HG03039 (cell line): ENCODE measurements around the gene JPT2.

Experiments used
- ATAC-seq: cut with Tn5 transposase; IDR thresholded peaks from one replicate; pipeline ENCODE4 v1.9.1; 2021; ENCODE audit warnings: mild to moderate bottlenecking, moderate library complexity; ENCODE audit not compliant: unreplicated experiment

The JPT2 gene, protein sequence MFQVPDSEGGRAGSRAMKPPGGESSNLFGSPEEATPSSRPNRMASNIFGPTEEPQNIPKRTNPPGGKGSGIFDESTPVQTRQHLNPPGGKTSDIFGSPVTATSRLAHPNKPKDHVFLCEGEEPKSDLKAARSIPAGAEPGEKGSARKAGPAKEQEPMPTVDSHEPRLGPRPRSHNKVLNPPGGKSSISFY

DNA sequence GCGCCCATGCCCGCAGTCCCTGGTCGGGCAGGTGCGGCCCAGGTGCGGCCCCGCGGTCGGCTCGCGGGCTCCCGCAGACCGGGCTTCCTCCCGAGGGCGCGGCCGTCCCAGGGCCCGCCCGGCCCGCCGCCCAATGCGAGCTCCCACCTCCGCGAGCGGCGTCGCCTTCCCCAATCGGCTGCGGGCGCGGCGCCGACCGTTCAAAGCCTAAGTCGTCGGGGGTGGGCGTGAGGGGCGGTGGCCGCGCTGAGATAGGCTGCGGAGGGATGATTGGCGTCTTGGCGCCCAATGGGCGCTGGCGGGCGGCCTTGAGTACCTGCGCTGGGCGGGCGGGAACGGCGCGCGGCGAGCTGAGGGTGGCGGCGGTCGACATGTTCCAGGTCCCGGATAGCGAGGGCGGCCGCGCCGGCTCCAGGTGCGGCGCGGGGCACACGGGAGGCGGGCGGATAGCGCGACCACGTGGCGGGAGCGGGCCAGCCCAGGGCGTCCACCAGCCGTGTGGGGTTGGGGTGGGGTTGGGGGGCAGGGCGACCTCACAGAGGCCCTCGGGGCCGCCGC, at the start of gene JPT2:
JPT2 (plus strand) TSS at position 338 of the 558 bp plus-strand sequence; CDS start at position 372, 34 bp downstream.
- ATAC-seq = peak; percentile 89

DNA sequence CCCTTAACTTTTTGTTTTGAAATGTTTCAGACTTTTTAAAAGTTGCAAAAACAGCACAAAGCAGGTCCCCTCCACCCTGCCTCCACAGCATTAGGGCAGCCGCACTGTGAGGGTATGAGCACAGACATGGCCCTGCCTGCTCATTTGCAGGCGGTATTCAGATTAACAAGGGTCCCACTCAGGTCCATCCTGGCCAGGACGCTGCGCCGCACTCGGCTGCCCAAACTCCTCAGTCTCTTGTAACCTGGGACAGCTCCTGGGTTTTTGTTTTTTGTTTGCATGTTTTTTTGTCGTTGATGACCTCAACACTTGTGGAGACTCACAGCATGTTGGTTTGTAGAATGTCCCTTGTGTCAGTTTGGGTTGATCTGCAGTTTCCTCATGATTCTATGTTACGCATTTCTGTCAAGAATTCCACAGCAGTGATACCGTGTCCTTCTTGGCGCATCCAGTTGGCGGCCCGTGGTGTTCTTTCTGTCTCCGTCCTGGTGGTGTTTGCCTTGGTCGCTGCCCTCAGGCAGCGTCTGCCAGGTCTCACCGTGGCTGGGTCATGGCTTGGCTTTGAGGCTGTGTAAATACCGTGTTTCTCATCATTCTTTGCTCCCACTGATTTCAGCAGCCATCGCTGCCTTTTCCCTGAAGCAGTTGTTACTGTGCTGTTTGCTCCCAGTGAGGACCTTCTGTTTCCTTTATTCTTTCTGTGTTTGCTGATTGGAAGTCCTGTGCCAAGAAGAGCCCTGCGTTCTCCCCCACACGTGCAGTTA, 47.4 kb upstream of the JPT2 start:
- ATAC-seq = no peak

DNA sequence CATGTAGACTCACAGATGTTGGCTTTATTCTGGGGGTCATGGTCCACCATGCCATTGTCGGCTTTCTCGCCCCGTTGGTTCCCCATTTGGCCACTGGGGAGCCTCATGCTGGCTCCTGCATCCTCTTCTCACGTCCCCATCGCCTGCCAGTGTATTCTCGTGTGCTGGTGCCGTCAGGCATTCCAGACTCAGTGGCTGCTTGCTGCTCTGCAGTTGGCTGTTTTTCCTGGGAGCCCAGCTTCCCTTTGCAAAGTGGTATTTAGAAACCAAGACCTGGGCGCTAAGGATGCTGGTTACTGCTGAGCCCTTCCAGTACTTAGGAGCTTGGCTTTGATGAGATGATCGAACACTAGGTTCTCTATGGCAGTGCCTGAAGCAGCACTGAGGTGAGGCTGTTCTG, 46.8 kb upstream of the JPT2 start:
- no peak for ATAC-seq

DNA sequence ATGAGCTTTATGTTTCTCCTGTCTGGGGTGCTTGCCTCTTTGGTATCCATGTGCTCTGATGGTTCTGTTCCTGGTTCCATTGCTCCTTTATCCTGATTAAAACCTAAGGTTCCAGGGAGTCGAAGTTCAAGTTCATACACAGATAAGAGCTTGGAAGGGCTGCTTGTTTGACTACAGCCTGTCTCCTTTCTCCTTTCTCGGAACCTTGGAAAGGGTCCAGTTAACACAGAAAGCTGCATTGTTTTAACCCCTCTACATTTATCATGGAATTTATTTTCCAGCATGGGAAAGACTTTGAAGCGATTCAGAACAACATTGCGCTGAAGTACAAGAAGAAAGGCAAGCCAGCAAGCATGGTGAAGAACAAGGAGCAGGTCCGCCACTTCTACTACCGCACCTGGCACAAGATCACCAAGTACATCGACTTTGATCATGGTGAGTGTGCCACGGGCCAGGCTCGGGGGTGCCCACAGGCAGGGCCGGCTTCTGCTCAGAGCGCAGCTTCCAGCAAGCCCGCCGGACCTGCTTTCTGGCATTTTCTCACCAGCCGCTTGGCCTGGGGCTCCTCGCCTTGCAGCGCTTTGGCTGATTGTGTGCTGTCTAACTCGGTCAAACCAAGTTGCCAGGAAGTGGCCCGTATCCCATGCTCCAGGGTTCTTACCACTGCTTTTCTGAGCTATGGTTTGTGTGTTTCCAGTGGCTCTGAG, 46.0 kb upstream of the JPT2 start:
- no peak for ATAC-seq

DNA sequence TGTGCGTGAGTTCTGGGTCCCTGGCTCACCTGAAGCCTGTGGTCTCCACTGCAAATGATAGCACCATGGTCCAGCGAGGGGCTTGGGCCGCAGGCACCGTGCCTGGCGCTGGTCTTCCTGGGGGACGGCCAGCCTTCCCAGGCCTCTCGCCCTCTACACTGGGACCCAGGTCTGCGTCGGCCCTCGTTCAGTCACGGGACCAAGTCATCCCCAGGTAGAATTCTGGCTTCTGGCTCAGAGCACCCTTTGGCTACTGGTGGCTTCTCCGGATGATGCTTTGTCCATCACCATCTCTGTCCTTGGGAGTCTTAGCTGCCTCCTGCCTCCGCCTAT, 45.5 kb upstream of the JPT2 start:
- ATAC-seq = no peak

DNA sequence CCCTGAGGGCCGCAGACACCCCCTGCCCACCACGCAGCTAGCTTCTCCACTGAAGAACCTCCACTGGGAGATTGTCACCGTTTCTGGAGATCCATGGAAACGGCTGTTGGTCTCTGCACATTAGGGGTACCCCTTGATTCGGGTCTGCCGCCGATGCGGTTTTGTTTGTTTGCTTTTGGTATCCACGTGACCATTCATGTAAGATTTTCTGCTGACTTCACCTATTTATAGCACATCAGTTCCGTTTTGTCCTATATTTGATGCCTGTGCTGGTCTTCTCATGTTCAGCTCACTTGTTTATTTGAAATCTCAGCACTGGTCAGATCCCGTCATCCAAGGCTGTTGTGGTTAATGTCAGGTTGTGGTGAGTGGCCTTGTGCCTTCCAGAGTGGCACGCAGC, 44.8 kb upstream of the JPT2 start:
- ATAC-seq = no peak

DNA sequence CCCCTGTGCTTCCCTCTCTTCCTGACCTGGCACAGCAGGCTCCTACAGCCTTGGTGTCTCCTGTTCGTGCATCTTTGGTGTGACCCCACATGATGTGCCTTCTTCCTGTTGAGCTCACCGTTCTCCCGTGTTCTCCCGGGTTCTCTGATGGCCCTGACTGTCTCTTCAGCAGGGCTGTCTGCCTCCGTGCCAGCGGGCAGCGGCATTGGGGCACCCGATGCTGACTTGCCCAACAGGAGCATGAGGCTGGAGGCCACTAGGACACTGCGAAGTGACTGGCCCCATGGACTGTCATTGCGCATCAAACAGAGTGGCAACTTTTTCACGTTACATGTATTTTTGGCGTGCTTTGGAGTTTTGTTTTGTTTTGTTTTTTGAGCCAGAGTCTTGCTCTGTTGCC, 43.5 kb upstream of the JPT2 start:
- ATAC-seq = no peak

DNA sequence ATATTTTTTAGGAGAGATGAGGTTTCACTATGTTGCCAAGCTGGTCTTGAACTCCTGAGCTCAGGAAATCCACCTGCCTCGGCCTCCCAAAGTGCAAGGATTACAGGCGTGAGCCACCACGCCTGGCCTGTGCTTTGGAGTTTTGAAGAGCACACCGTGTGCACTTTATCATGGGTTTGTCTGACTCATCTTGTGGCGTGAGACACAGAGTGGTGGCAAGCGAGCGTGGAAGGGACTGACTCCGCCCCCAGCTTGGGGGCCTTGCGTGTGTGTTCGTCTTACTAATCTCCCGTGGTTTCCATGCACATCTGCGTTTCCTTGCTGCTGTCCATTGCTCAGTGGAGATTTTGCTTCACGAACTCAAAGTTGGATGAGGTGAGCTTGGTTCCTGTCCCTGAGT, 43.0 kb upstream of the JPT2 start:
- ATAC-seq = no peak

DNA sequence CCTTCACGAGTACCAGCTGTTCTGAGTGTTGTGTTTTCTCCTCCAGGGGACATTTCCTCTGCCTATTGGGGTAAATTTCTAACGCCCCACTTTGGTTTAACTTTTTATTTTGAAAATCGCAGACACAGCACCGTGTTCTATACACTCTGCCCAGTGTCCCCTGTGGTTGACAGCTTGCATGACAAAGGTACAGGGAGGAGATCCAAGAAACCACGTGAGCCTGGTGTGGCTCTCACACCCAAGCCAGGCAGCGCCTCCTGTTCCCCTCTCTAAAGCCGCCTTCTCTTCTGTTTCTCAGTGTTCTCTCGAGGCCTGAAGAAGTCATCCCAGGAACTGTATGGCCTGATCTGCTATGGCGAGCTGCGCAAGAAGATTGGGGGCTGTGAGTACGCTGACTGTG, 40.6 kb upstream of the JPT2 start:
- no peak for ATAC-seq

DNA sequence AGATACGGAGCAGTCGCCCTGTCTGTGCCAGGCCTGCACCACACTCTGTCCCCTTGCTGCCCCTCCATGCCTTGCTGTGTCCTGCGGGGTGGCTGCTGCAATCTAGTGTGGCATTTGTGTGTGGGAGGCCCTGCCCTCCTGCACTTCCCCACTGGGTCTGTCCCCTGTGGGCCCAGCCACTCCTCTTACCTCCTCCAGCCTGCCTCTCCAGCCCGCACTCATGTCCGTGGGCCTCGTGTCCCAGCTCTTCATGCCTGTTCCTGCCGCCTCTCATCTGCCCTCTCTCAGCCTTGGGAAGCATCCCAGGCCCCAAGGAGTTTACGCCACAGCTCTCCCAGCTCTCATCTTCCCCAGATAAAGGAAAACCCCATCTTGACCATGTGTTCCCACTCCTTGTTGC, 39.3 kb upstream of the JPT2 start:
- ATAC-seq = no peak

DNA sequence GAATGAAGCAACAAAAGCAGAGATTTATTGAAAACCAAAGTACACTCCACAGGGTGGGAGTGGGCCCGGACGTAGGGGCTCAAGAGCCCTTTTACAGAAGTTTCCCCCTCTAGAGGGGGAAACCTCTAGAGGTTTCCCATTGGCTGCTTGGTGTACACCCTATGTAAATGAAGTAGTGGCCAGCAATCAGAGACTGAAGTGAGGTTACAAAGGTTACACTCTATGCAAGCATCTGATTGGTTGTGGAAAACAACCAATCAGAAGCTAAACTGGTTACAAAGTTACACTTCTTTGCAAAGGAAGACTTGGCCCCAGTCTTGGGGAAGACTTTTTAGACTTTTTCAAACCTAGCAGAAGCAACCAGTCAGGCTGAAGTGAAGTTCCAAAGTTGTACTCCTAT, 38.8 kb upstream of the JPT2 start:
- no peak for ATAC-seq

DNA sequence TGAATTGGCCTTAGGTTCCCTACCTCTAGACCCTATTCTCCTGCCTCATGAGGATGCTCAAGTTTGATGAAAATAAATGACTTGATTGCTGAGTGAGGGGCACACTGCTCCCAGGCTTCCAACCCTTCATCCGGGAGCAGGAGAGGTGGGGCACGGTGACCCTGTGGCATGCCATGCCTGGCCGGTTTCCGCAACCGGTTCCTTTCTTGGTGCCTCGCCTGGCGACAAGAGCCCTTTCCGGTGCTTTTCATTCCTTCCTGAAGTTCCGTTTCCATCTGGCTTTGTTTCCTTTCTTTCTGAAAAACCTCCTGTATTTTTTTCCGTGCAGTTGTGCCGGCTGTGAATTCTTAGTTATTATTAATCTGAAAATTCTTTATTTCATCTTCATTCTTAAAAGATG, 38.2 kb upstream of the JPT2 start:
- ATAC-seq = no peak

DNA sequence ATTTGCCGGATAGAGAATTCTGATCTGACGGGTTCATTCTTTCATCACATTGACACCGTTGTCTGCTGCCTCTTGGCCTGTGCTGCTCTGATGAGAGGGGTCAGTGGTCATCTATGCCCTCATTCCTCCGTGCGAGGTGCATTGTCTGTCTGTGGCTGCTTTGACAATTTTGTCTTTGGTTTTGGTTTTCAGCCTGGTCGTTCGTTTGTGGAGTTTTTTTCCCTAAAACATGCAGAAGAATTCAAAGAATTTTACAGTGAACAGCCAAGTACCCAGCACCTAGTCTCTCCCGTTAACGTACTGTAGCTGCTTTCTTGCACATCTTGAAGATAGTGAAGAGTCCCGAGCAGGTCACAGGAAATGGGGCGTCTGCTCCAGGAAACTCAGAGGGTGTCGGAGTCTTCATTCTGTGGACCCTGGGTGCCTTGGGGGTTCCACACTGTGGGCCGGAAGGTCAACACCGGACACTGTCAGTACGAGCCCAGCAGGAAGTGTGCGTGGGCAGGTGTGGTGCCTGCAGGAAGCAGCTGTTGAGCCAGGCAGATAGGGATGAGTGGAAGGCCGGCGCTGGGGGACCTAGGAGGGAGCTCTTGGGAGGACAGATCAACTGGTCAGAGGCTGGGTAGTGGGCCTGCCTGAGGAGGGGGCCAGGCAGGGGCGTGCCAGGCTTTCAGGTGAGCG, 37.7 kb upstream of the JPT2 start:
- no peak for ATAC-seq

DNA sequence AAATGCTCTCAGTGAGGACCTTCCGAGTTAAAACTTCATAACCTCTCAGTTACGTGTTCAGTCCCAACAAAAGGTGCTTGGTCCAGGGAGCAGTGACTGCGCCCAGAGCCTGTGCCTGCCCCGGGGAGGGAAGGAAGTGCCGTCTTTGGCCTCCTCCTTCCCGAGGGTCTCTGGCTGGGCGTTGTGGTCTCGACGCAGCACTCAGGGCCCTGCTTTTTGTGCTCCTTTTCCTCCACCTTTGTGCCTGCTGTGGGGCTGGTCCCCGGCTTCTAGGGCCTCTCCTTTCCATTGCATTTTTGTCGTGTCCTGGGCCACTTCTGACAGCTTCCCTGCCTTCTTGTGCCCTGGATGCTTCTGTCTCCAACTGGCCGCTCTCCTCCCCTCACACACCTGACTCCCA, 36.8 kb upstream of the JPT2 start:
- no peak for ATAC-seq

DNA sequence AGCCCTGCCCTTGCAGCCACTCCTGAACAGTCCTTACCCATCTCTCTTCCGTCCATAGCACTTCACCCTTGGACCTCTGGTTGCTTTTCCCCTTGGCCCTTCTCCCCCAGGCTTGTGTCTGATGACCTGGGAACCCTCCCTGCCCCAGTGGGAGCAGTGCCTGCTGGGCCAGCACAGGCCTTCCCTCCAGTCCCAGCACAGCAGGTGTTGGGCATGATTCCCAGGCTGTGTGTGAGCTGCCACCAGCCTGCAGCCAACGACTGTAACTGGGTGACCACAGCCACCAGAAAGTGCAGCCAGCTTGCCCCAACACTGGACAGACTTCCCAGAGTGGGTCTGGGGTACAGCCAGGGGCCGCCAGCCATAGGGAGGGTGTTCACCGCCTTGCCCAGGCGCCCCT, 35.9 kb upstream of the JPT2 start:
- ATAC-seq = no peak

DNA sequence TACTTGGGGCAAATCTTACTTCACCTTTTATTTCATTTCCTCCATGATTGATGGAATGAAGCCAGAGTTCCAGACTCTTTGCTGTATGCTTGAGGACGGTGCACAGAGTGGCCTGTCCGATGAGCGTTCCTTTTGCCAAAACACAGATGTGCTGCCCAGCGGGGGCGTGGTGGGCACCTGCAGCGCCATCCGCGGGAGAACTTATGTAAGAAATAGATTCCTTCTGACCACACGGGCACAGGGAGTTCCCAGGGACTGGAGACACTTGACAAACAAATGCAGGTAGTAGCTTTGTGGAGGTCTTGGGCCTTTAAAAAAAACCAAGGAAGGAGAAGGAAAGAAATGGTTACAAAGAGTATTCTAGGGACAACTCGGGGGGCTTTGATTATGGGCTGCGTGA, 35.3 kb upstream of the JPT2 start:
- no peak for ATAC-seq

DNA sequence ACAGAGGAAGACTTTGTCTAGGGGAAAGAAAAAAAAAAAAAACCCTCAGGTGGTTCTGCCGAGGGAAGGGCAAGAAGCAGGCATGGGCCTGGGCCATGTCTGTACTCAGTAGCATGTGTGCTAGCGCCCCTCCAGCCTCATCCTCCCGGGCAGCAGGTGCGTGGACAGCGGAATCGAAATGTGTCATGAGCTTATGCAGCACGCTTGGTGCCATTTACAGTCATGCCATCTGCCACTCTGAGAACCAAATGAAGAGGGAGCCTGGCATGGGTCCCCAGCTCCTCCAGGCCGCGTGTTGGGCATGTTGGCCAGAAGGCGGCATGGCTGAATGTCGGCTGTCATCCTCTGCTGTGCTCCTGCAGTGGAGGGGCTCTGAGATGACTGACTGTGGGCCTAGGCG, 34.6 kb upstream of the JPT2 start:
- no peak for ATAC-seq

DNA sequence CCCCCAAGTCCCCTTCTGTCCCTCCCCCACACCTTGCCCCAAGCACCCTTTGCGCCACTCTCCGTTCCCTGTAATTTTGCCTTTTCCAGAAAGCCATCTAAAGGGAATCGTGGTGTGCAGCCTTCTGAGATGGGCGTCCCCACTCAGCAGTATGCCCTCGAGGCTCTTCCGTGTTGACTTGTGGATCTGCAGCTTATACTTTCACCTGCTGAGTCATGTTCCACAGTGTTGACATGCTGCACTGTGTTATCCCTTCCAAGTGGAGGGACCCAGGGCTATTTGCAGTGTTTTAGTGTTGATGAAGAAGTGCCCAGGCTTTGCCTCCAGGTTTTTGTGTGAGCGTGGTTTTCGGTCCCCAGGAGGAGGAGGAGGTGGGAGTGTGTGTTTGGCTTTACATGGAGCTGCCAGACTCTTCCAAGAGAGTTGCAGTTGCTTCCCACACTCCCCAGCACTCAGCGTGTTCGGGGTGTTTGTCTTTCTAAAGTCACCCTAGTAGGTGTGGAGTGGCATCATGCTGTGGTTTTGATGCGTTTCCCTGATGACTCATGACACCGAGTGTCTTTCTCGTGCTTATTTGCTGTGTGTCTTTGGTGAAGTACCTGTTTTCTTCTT, 32.1 kb upstream of the JPT2 start:
- no peak for ATAC-seq

DNA sequence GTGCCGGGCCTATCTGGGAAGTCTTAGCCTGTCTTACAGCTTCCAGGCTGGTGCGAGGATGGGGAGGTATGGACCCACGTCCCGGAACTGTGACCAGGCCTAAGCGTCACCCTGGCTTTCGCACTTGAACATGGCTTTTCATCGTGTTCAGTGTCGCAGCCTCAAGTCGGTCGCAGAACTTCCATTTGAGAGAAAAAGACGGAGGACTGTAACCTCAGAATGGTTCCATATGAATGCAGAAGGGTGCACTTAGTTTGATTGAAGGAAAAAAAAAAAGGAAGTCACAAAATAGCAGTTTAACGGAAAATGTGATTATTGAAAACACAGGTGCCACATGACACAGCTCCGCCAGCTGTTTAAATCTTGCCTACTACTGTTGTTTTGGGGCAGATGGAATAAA, 30.2 kb upstream of the JPT2 start:
- ATAC-seq = no peak

DNA sequence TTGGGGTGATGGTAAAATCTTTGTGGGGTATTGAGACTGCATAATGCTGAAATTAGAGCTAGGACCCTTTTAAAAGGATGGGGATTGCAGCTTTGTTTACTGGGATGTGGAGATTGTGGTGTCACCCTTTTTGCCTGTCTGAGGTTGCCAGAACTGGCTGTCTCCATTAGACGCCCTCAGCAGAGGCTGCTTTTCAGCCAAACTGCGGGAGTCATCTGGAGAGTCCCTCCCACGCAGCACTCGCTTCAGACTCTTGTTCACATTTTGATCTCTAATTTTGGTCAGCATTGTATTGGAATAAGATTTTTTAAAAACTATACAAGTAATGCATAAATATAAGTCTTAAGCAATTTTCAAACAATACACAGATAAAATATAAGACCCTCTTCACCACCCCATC, 27.9 kb upstream of the JPT2 start:
- no peak for ATAC-seq
